H1 (cell line): ENCODE data around the gene GMFB. TPM values are rescaled to one million over a fixed set of nuclear protein-coding genes. Genes with fewer than 3 reads are reported as not detected.

ENCODE experiments used
- CTCF ChIA-PET: fragments of 300-600 bp; sonication (Branson Sonifier 250); formaldehyde crosslinking; loops from one replicate; lab custom pipeline; 2021; ENCODE audit not compliant: partially characterized antibody; lab: Charles Lee
- POLR2A ChIA-PET: fragments of 300-600 bp; sonication (Branson Sonifier 250); formaldehyde crosslinking; loops from one replicate; lab custom pipeline; 2021; ENCODE audit warnings: inconsistent platforms; ENCODE audit not compliant: partially characterized antibody; lab: Charles Lee
- DNase-seq, 2 experiments: peaks; one replicate each; pipeline versions ENCODE4 v3.0.0 to v3.0.0-alpha.2; 2010 to 2022; ENCODE audit warnings: low spot score in 2 of 2, low read depth in 1 of 2, mixed read lengths in 1 of 2
- FAIRE-seq: peaks from 2 replicates; lab custom pipeline; 2011; peaks lifted over from hg19 to GRCh38; lab: Jason Lieb, UNC
- H2AFZ ChIP-seq: 2 replicates; pipeline ENCODE4 v1.8.1; 2012; ENCODE audit warnings: low read length, inconsistent platforms
- H2AK5ac ChIP-seq: 2 replicates; pipeline ENCODE4 v1.6.1; 2013; ENCODE audit warnings: low read depth, low read length
- H2BK120ac ChIP-seq: replicated peaks from 2 replicates; pipeline ENCODE3; 2013; ENCODE audit warnings: low read depth, low read length, inconsistent platforms
- H2BK12ac ChIP-seq: 2 replicates; pipeline ENCODE4 v1.6.1; 2013; ENCODE audit warnings: low read depth, low read length
- H2BK15ac ChIP-seq: 2 replicates; pipeline ENCODE4 v1.6.1; 2013; ENCODE audit warnings: low read length
- H2BK20ac ChIP-seq: 2 replicates; pipeline ENCODE4 v1.6.1; 2013; ENCODE audit warnings: low read length
- H2BK5ac ChIP-seq: 2 replicates; pipeline ENCODE4 v1.6.1; 2013; ENCODE audit warnings: low read depth, low read length
- H3K14ac ChIP-seq: 2 replicates; pipeline ENCODE4 v1.6.1; 2013; ENCODE audit warnings: inconsistent platforms; ENCODE audit not compliant: insufficient read length
- H3K18ac ChIP-seq: 2 replicates; pipeline ENCODE4 v1.6.1; 2013; ENCODE audit warnings: low read length; ENCODE audit errors: extremely low read depth
- H3K23ac ChIP-seq: 2 replicates; pipeline ENCODE4 v1.6.1; 2013; ENCODE audit warnings: inconsistent platforms; ENCODE audit not compliant: insufficient read length
- H3K23me2 ChIP-seq: 2 replicates; pipeline ENCODE4 v1.6.1; 2013; ENCODE audit warnings: low read depth, low read length
- H3K27ac ChIP-seq: 2 replicates; pipeline ENCODE4 v1.6.1; 2011; ENCODE audit warnings: low read depth, low read length, inconsistent platforms
- H3K27me3 ChIP-seq, 4 experiments: replicated peaks in 1 of 4; 1 replicate in 1 of 4; 2 replicates in 3 of 4; pipeline versions ENCODE4 v1.6.1 to v1.8.1; 2011 to 2013; ENCODE audit warnings: low read length in 3 of 4, mild to moderate bottlenecking in 3 of 4, inconsistent platforms in 2 of 4, mixed read lengths in 2 of 4, moderate library complexity in 1 of 4; ENCODE audit not compliant: control insufficient read depth in 3 of 4, insufficient read depth in 3 of 4; ENCODE audit errors: extremely low read depth in 1 of 4
- H3K36me3 ChIP-seq, 4 experiments: 2 replicates each; pipeline versions ENCODE4 v1.6.1 to v1.8.1; 2011 to 2013; ENCODE audit warnings: mild to moderate bottlenecking in 4 of 4, low read length in 3 of 4, moderate library complexity in 2 of 4, control low read depth in 1 of 4, inconsistent platforms in 1 of 4; ENCODE audit not compliant: insufficient read depth in 4 of 4, control insufficient read depth in 2 of 4
- H3K4ac ChIP-seq: replicated peaks from 2 replicates; pipeline ENCODE3; 2013; ENCODE audit warnings: low read length, low read depth, mixed read lengths, inconsistent platforms; ENCODE audit not compliant: insufficient read length
- H3K4me1 ChIP-seq, 4 experiments: replicated peaks in 1 of 4; 1 replicate in 1 of 4; 2 replicates in 3 of 4; pipeline versions ENCODE4 v1.6.1 to v1.8.1; 2011 to 2013; ENCODE audit warnings: low read length in 3 of 4, inconsistent platforms in 2 of 4, mixed read lengths in 1 of 4; ENCODE audit not compliant: insufficient read depth in 4 of 4, control insufficient read depth in 3 of 4
- H3K4me2 ChIP-seq, 2 experiments: 2 replicates each; pipeline versions ENCODE4 v1.6.1 to v1.8.1; 2011 to 2013; ENCODE audit warnings: low read depth in 2 of 2, low read length in 2 of 2, control low read depth in 1 of 2, inconsistent platforms in 1 of 2, mild to moderate bottlenecking in 1 of 2; ENCODE audit not compliant: insufficient read depth in 1 of 2
- H3K4me3 ChIP-seq, 4 experiments: fragments of 200-600, 300-600 bp in 1 of 4; sonication (generic), shearing (Covaris generic), sonication (Bioruptor Twin) in 1 of 4; 2 replicates each; pipeline versions ENCODE4 v1.5.1 to v1.8.1; 2011 to 2016; ENCODE audit warnings: low read length in 4 of 4, low read depth in 3 of 4, control low read depth in 2 of 4, inconsistent platforms in 2 of 4, mild to moderate bottlenecking in 2 of 4, mixed read lengths in 1 of 4, moderate library complexity in 1 of 4; ENCODE audit not compliant: insufficient read depth in 2 of 4; ENCODE audit errors: extremely low read depth in 1 of 4
- H3K56ac ChIP-seq: replicated peaks from 2 replicates; pipeline ENCODE3; 2013; ENCODE audit warnings: low read depth, mild to moderate bottlenecking, mixed read lengths, low read length, inconsistent platforms; ENCODE audit not compliant: insufficient read length
- H3K79me1 ChIP-seq: 2 replicates; pipeline ENCODE4 v1.6.1; 2013; ENCODE audit warnings: low read depth, low read length, control low read depth
- H3K79me2 ChIP-seq, 2 experiments: 2 replicates each; pipeline versions ENCODE4 v1.6.1 to v1.8.1; 2012 to 2013; ENCODE audit warnings: low read length in 2 of 2, mild to moderate bottlenecking in 2 of 2, inconsistent platforms in 1 of 2; ENCODE audit not compliant: insufficient read depth in 2 of 2, control insufficient read depth in 1 of 2
- H3K9ac ChIP-seq, 4 experiments: replicated peaks in 1 of 4; 1 replicate in 1 of 4; 2 replicates in 3 of 4; pipeline versions ENCODE4 v1.6.1 to v1.8.1; 2011 to 2013; ENCODE audit warnings: low read depth in 3 of 4, low read length in 3 of 4, control low read depth in 2 of 4, mild to moderate bottlenecking in 2 of 4, moderate library complexity in 2 of 4, inconsistent platforms in 1 of 4; ENCODE audit errors: extremely low read depth in 1 of 4
- H3K9me3 ChIP-seq, 2 experiments: 2 replicates each; pipeline versions ENCODE4 v1.6.1 to v1.8.1; 2012 to 2013; ENCODE audit warnings: mild to moderate bottlenecking in 2 of 2, moderate library complexity in 2 of 2, control low read depth in 1 of 2, inconsistent platforms in 1 of 2, low read depth in 1 of 2, low read length in 1 of 2, mixed read lengths in 1 of 2; ENCODE audit not compliant: insufficient read depth in 2 of 2
- H4K20me1 ChIP-seq, 2 experiments: replicated peaks in 1 of 2; 2 replicates each; pipeline versions ENCODE3 to v1.8.1; 2011 to 2013; ENCODE audit warnings: inconsistent platforms in 2 of 2, low read length in 2 of 2, mild to moderate bottlenecking in 1 of 2; ENCODE audit not compliant: insufficient read depth in 2 of 2, control insufficient read depth in 1 of 2
- H4K5ac ChIP-seq: 2 replicates; pipeline ENCODE4 v1.6.1; 2013; ENCODE audit warnings: low read length, low read depth, mixed read lengths, inconsistent platforms; ENCODE audit not compliant: insufficient read length
- H4K8ac ChIP-seq: 2 replicates; pipeline ENCODE4 v1.8.0; 2013; ENCODE audit warnings: mild to moderate bottlenecking, moderate library complexity, low read length, inconsistent platforms; ENCODE audit not compliant: insufficient read depth; ENCODE audit errors: extremely low read depth
- H4K91ac ChIP-seq: replicated peaks from 2 replicates; pipeline ENCODE3; 2013; ENCODE audit warnings: low read length, mixed read lengths, inconsistent platforms; ENCODE audit not compliant: insufficient read length
- E2F6 ChIP-seq: IDR thresholded peaks from 2 replicates; pipeline ENCODE4 v1.6.1; 2012; ENCODE audit warnings: inconsistent platforms
- GABPA ChIP-seq: IDR thresholded peaks from 2 replicates; pipeline ENCODE4 v1.6.1; 2011; ENCODE audit warnings: mild to moderate bottlenecking, low read length, moderate library complexity, borderline replicate concordance; ENCODE audit not compliant: insufficient read depth
- GTF2F1 ChIP-seq: IDR thresholded peaks from 2 replicates; pipeline ENCODE4 v1.6.1; 2012; ENCODE audit warnings: low read depth, low read length, improper control_type of control experiment, borderline replicate concordance
- JUND ChIP-seq: IDR thresholded peaks from 2 replicates; pipeline ENCODE4 v1.6.1; 2011; ENCODE audit warnings: mild to moderate bottlenecking, improper control_type of control experiment, low read length
- KDM5A ChIP-seq: fragments of 200-600 bp; IDR thresholded peaks from 2 replicates; pipeline ENCODE4 v1.7.1; 2012; ENCODE audit warnings: mild to moderate bottlenecking, low read length, inconsistent platforms, mixed read lengths
- WGBS, 2 experiments: shearing (Covaris generic) in 1 of 2; methylation state at CpG; one replicate each; pipeline versions ENCODE4 v1.1.6 to v1.1.7; 2013 to 2015; ENCODE audit warnings: low lambda C conversion rate in 2 of 2, mixed read lengths in 2 of 2, inconsistent platforms in 1 of 2, low coverage in 1 of 2, missing lambda C conversion rate in 1 of 2; ENCODE audit not compliant: insufficient replicate concordance in 2 of 2, insufficient coverage in 1 of 2, insufficient read length in 1 of 2; ENCODE audit errors: extremely low coverage in 1 of 2, missing lambda C conversion rate in 1 of 2; 5-methylcytosine and 5-hydroxymethylcytosine counted together
- polyA plus RNA-seq, 7 experiments: library from polyadenylated mRNA; depleted of rRNA in 3 of 7; stranded (reverse) in 5 of 7; unstranded in 2 of 7; fragments of >200 nt in 5 of 7; fragments of 200-250 nt in 2 of 7; gene quantifications; 1 replicate in 5 of 7; 2 replicates in 1 of 7; 4 replicates in 1 of 7; pipeline versions ENCODE4 v1.2.1 to v1.2.3, GENCODE V29; 2011 to 2013; ENCODE audit warnings: missing spikeins in 2 of 7, mixed read lengths in 2 of 7
- total RNA-seq: library from RNA; stranded (reverse); fragmentation: NEBNext Ultra II Directional; extraction: Animal tissue kit (Norgen Biotek cat#: 25700); gene quantifications from 2 replicates; pipeline ENCODE4 v1.2.1, GENCODE V29; 2021

The GMFB gene
- total and polyA plus RNA-seq, 2 of the 8 experiments (the other 6 are each of a cell fraction or from before 2014, with no cell fraction given), result 17.9 to 77.3 TPM

- no peak overlapping the region for H3K4me2 ChIP-seq
- WGBS, 2 experiments, result 96% methylated on average over 4 of the region's 4 CpGs; no CpG with 5 or more reads in 1 of the 2 experiments
- no peak overlapping the region for H3K23ac ChIP-seq
- no peak overlapping the region for H2BK20ac ChIP-seq
- no peak overlapping the region for H3K4ac ChIP-seq
- CTCF ChIA-PET, result interaction anchor here (1.5 kb wide), 1 partner anchor 102 kb away, joined by 3 read pairs; no protein-coding TSS in a partner anchor
- H3K9me3 ChIP-seq, result peaks cover 0 to 13% of the 10 kb centered on the region in 2 experiments; a peak in 2 of 4 replicates
- no peak overlapping the region for H4K91ac ChIP-seq
- no peak overlapping the region for H3K27ac ChIP-seq
- H3K14ac ChIP-seq, result no peak overlapping the region
- H2BK12ac ChIP-seq, result no peak overlapping the region
- no peaks in the 10 kb centered on the region for H3K79me1 ChIP-seq
- no peak for FAIRE-seq
- H2BK15ac ChIP-seq, result no peak overlapping the region
- no peaks in the 10 kb centered on the region for H3K79me2 ChIP-seq
- no peak overlapping the region for H3K56ac ChIP-seq
- H2BK120ac ChIP-seq, result no peak overlapping the region
- no peaks in the 10 kb centered on the region for H4K20me1 ChIP-seq
- H3K27me3 ChIP-seq, result no peaks in the 10 kb centered on the region
- H3K36me3 ChIP-seq, result peaks cover 0 to 9% (median 0%) of the 10 kb centered on the region in 4 experiments; a peak in 2 of 8 replicates
- no peak overlapping the region for H3K18ac ChIP-seq
- no peak overlapping the region for H4K5ac ChIP-seq
- H3K4me3 ChIP-seq, result no peak overlapping the region
- no peak for TF ChIP-seq KDM5A
- TF ChIP-seq GABPA, result no peak
- TF ChIP-seq E2F6, result no peak
- TF ChIP-seq GTF2F1, result no peak
- TF ChIP-seq JUND, result no peak
- TF ChIP-seq, all 59 proteins: peak for 0
- no peaks in the 10 kb centered on the region; a peak in 1 of 7 replicates for H3K4me1 ChIP-seq
- no peak for DNase-seq
- no peak overlapping the region for H2BK5ac ChIP-seq
- H3K23me2 ChIP-seq, result no peaks in the 10 kb centered on the region
- POLR2A ChIA-PET, result interaction anchor here (1.2 to 2.5 kb wide), 3 partner anchors 14 to 25 kb away, joined by 3 to 12 read pairs (median 5); partner anchors contain the start of gene GMFB
- H4K8ac ChIP-seq, result no peak overlapping the region
- no peak overlapping the region for H2AFZ ChIP-seq
- no peak overlapping the region for H3K9ac ChIP-seq
- no peak overlapping the region for H2AK5ac ChIP-seq
Measured at GRCh38 chr14:54470701-54471100, 18.1 kb downstream of the GMFB start.
